BLaER1 treated with 17β-estradiol and CSF1 and Interleukin-3, amounts not matched to agents 10 nM and 100 nM (cell line): ENCODE results near the gene IFIT5.
A peak's percentile ranks its signal among the peaks of the same experiment; 100 is the strongest.

Experiments
- H3K27ac ChIP-seq, 11 experiments: shearing (Covaris generic); formaldehyde crosslinking; 2 replicates each; pipeline ENCODE4 v1.8.1; 2022
- H3K27me3 ChIP-seq, 11 experiments: shearing (Covaris generic); formaldehyde crosslinking; 2 replicates each; pipeline ENCODE4 v1.8.1; 2022
- H3K36me3 ChIP-seq, 11 experiments: shearing (Covaris generic); formaldehyde crosslinking; 2 replicates each; pipeline ENCODE4 v1.8.1; 2022
- H3K4me1 ChIP-seq, 10 experiments: shearing (Covaris generic); formaldehyde crosslinking; 2 replicates each; pipeline ENCODE4 v1.8.1; 2022
- H3K4me2 ChIP-seq, 11 experiments: shearing (Covaris generic); formaldehyde crosslinking; 2 replicates each; pipeline ENCODE4 v1.8.1; 2022
- H3K4me3 ChIP-seq, 10 experiments: shearing (Covaris generic); formaldehyde crosslinking; 2 replicates each; pipeline ENCODE4 v1.8.1; 2022
- H3K9ac ChIP-seq, 11 experiments: shearing (Covaris generic); formaldehyde crosslinking; 2 replicates each; pipeline ENCODE4 v1.8.1; 2022
- H3K9me3 ChIP-seq, 11 experiments: shearing (Covaris generic); formaldehyde crosslinking; replicated peaks in 1 of 11; 2 replicates each; pipeline ENCODE4 v1.8.1; 2022
- H4K20me1 ChIP-seq, 11 experiments: shearing (Covaris generic); formaldehyde crosslinking; 2 replicates each; pipeline ENCODE4 v1.8.1; 2022
- Cebpa-rat ChIP-seq, 11 experiments: shearing (Covaris generic); IDR thresholded peaks; 2 replicates each; pipeline ENCODE4 v1.8.1; 2022

Gene IFIT5

GRCh38 chr10:89458784-89459183 is 44.4 kb downstream of the IFIT5 start:
- Histone ChIP-seq H3K9me3 (no peaks in the 10 kb centered on the region), H3K27ac (no peak overlapping the region), H3K27me3 (no peaks in the 10 kb centered on the region)

GRCh38 chr10:89463846-89464537 is 49.6 kb downstream of the IFIT5 start:
- Histone ChIP-seq H3K9ac (no peak overlapping the region), H3K4me2 (no peak overlapping the region), H4K20me1 (no peaks in the 10 kb centered on the region), H3K9me3 (no peaks in the 10 kb centered on the region), H3K27ac (no peak overlapping the region), H3K27me3 (no peaks in the 10 kb centered on the region), H3K4me3 (no peak overlapping the region), H3K36me3 (no peaks in the 10 kb centered on the region), H3K4me1 (peaks cover 0 to 5% (median 0%) of the 10 kb centered on the region in 10 experiments; a peak in 5 of 20 replicates)
- no peak for TF ChIP-seq Cebpa-rat (IDR thresholded peaks at IDR 0.05)

More at GRCh38 chr10:89458784-89459183, 44.4 kb downstream of the IFIT5 start:
- Histone ChIP-seq H3K4me1 (peaks cover 0 to 18% (median 6%) of the 10 kb centered on the region in 10 experiments; a peak in 9 of 20 replicates), H3K4me2 (no peak overlapping the region), H4K20me1 (no peaks in the 10 kb centered on the region), H3K36me3 (no peaks in the 10 kb centered on the region), H3K4me3 (no peak overlapping the region), H3K9ac (no peak overlapping the region)
- no peak for TF ChIP-seq Cebpa-rat (IDR thresholded peaks at IDR 0.05)

GRCh38 chr10:89465196-89465595 is 50.8 kb downstream of the IFIT5 start:
- H3K9ac ChIP-seq = no peak overlapping the region
- no peaks in the 10 kb centered on the region for H3K36me3 ChIP-seq
- no peak for TF ChIP-seq Cebpa-rat (IDR thresholded peaks at IDR 0.05)
- H4K20me1 ChIP-seq = no peaks in the 10 kb centered on the region
- no peak overlapping the region for H3K27ac ChIP-seq
- H3K4me1 ChIP-seq = peaks cover 0 to 17% (median 7%) of the 10 kb centered on the region in 10 experiments; a peak in 10 of 20 replicates
- no peak overlapping the region for H3K4me3 ChIP-seq
- no peaks in the 10 kb centered on the region for H3K27me3 ChIP-seq
- no peaks in the 10 kb centered on the region for H3K9me3 ChIP-seq
- no peak overlapping the region for H3K4me2 ChIP-seq

- Histone ChIP-seq H4K20me1 (no peaks in the 10 kb centered on the region), H3K27me3 (no peaks in the 10 kb centered on the region), H3K36me3 (no peaks in the 10 kb centered on the region), H3K27ac (no peak overlapping the region), H3K4me2 (no peak overlapping the region), H3K4me3 (no peak overlapping the region), H3K4me1 (peaks cover 0 to 24% (median 10%) of the 10 kb centered on the region in 10 experiments; a peak in 10 of 20 replicates), H3K9ac (no peak overlapping the region), H3K9me3 (no peaks in the 10 kb centered on the region)
- no peak for TF ChIP-seq Cebpa-rat (IDR thresholded peaks at IDR 0.05)
Measured at GRCh38 chr10:89466599-89467035, 52.2 kb downstream of the IFIT5 start.

GRCh38 chr10:89468191-89468965 is 54.0 kb downstream of the IFIT5 start:
- Histone ChIP-seq H3K9me3 (no peaks in the 10 kb centered on the region), H3K4me2 (peak overlapping the region in 1 of 11 experiments; percentile 70; a peak in 1 of 22 replicates), H3K27ac (no peak overlapping the region), H3K9ac (no peak overlapping the region), H3K36me3 (no peaks in the 10 kb centered on the region), H4K20me1 (no peaks in the 10 kb centered on the region), H3K4me3 (no peak overlapping the region), H3K27me3 (no peaks in the 10 kb centered on the region), H3K4me1 (peaks cover 0 to 24% (median 10%) of the 10 kb centered on the region in 10 experiments; a peak in 10 of 20 replicates)
- no peak for TF ChIP-seq Cebpa-rat (IDR thresholded peaks at IDR 0.05)

GRCh38 chr10:89469517-89469916 is 55.1 kb downstream of the IFIT5 start:
- H3K9me3 ChIP-seq = no peaks in the 10 kb centered on the region
- H3K27me3 ChIP-seq = no peaks in the 10 kb centered on the region
- no peak overlapping the region for H3K9ac ChIP-seq
- H3K4me3 ChIP-seq = no peak overlapping the region
- H3K4me2 ChIP-seq = peak overlapping the region in 7 of 11 experiments; percentile 6 to 70 (median 51); a peak in 10 of 22 replicates
- H3K27ac ChIP-seq = no peak overlapping the region
- peaks cover 0 to 24% (median 10%) of the 10 kb centered on the region in 10 experiments; a peak in 10 of 20 replicates for H3K4me1 ChIP-seq
- no peaks in the 10 kb centered on the region for H4K20me1 ChIP-seq
- no peak for TF ChIP-seq Cebpa-rat (IDR thresholded peaks at IDR 0.05)
- H3K36me3 ChIP-seq = no peaks in the 10 kb centered on the region
